Hepatocyte (in vitro differentiated cells): ENCODE data around the gene DENND1C.

ENCODE experiments used
- EZH2 ChIP-seq: fragments of 200-600 bp; sonication (generic); IDR thresholded peaks from 2 replicates; pipeline ENCODE4 v1.6.1; 2016; ENCODE audit warnings: antibody characterized with exemption, mild to moderate bottlenecking, borderline replicate concordance
- TF ChIP-seq, protein P1 (sequence below): fragments of 200-600 bp; sonication (generic); IDR thresholded peaks from 2 replicates; pipeline ENCODE4 v1.5.1; 2016; ENCODE audit warnings: antibody characterized with exemption, mild to moderate bottlenecking; ENCODE audit not compliant: poor library complexity

DNA sequence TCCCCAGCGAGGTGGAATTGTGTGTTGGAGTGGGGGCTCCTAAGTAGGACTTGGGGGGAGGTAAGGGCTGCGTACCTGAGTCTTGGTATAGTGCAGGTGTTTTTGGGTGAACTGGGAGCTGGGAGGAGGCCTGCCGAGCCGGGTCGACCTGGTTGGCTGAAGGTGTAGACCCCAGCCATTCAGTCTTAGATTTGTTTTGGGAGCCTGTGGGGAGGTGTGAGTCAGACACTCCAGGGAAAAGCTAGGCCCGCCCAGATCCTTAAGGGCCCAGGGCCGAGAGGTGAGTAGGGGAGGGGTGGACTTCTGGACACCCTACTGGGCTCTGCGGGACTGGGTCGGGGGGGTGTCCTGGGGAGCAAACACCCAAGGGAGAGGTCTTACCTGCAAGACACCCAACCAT, 16.6 kb downstream of the DENND1C start:
- TF ChIP-seq, protein P1, sequence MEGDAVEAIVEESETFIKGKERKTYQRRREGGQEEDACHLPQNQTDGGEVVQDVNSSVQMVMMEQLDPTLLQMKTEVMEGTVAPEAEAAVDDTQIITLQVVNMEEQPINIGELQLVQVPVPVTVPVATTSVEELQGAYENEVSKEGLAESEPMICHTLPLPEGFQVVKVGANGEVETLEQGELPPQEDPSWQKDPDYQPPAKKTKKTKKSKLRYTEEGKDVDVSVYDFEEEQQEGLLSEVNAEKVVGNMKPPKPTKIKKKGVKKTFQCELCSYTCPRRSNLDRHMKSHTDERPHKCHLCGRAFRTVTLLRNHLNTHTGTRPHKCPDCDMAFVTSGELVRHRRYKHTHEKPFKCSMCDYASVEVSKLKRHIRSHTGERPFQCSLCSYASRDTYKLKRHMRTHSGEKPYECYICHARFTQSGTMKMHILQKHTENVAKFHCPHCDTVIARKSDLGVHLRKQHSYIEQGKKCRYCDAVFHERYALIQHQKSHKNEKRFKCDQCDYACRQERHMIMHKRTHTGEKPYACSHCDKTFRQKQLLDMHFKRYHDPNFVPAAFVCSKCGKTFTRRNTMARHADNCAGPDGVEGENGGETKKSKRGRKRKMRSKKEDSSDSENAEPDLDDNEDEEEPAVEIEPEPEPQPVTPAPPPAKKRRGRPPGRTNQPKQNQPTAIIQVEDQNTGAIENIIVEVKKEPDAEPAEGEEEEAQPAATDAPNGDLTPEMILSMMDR = no peak
- TF ChIP-seq EZH2 = no peak
